Lung (tissue), 12 donors: ENCODE measurements around the gene MCF2L2. TPM values are rescaled to one million over a fixed set of nuclear protein-coding genes. Genes with fewer than 3 reads are reported as not detected.
"Not testable (repeated sequence)": the region's sequence is repeated elsewhere in the genome, so short reads cannot be mapped to it uniquely, and the experiment has no call there.

ENCODE experiments used
- ATAC-seq: fragments of 200-7000 bp; cut with Tn5 transposase; one replicate; pipeline ENCODE4 v1.9.1; 2020; ENCODE audit warnings: moderate number of reproducible peaks; ENCODE audit not compliant: insufficient read depth, low FRiP score
- DNase-seq, 3 donors: peaks; one replicate each; pipeline ENCODE4 v3.0.0-alpha.2; 2013 to 2017
- H3K27ac ChIP-seq, 2 donors: one replicate each; pipeline ENCODE4 v1.5.1; 2013; ENCODE audit warnings: mild to moderate bottlenecking in 2 of 2, moderate library complexity in 2 of 2, control low read depth in 1 of 2, inconsistent platforms in 1 of 2, low read depth in 1 of 2, low read length in 1 of 2
- H3K27me3 ChIP-seq, 3 donors: one replicate each; pipeline ENCODE4 v1.5.1; 2013; ENCODE audit warnings: low read length in 2 of 3; ENCODE audit not compliant: control insufficient read depth in 3 of 3, insufficient read depth in 3 of 3
- H3K36me3 ChIP-seq, 4 donors: one replicate each; pipeline ENCODE4 v1.5.1; 2013; ENCODE audit warnings: low read length in 4 of 4, mild to moderate bottlenecking in 1 of 4, moderate library complexity in 1 of 4; ENCODE audit not compliant: control insufficient read depth in 4 of 4, insufficient read depth in 4 of 4
- H3K4me1 ChIP-seq, 5 donors: one replicate each; pipeline ENCODE4 v1.5.1; 2013; ENCODE audit warnings: low read length in 5 of 5, mild to moderate bottlenecking in 2 of 5, moderate library complexity in 1 of 5; ENCODE audit not compliant: control insufficient read depth in 5 of 5, insufficient read depth in 5 of 5
- H3K4me3 ChIP-seq: one replicate; pipeline ENCODE4 v1.5.1; 2013; ENCODE audit warnings: mild to moderate bottlenecking, control low read depth, moderate library complexity
- H3K9ac ChIP-seq, 2 donors: one replicate each; pipeline ENCODE4 v1.5.1; 2013; ENCODE audit warnings: low read length in 2 of 2, control low read depth in 1 of 2; ENCODE audit not compliant: insufficient read depth in 1 of 2
- H3K9me3 ChIP-seq, 4 donors: one replicate each; pipeline ENCODE4 v1.5.1; 2013; ENCODE audit warnings: low read length in 3 of 4, mild to moderate bottlenecking in 1 of 4, moderate library complexity in 1 of 4; ENCODE audit not compliant: control insufficient read depth in 4 of 4, insufficient read depth in 3 of 4
- CTCF ChIP-seq: IDR thresholded peaks from 2 replicates; pipeline ENCODE4 v1.5.1; 2012; ENCODE audit warnings: mild to moderate bottlenecking; ENCODE audit errors: control extremely low read depth, extremely low read depth
- WGBS, 2 donors: extraction: QIAGEN DNeasy Blood & Tissue Kit; methylation state at CpG; one replicate each; pipeline ENCODE4 v1.1.7; 2013; 5-methylcytosine and 5-hydroxymethylcytosine counted together
- polyA plus RNA-seq, 2 donors: library from polyadenylated mRNA; stranded (reverse); fragments of 200-250 nt; gene quantifications; one replicate each; pipeline ENCODE4 v1.2.1, GENCODE V29; 2013
- total RNA-seq, 2 donors: library from RNA; depleted of rRNA in 1 of 2; stranded (reverse); fragments of >200 nt in 1 of 2; gene quantifications; one replicate each; pipeline ENCODE4 v1.2.1, GENCODE V29; 2014 to 2021
- donor health status: control.
- donor health status: control.
- donor health status: Bipolar disorder and iron deficiency.
- donor health status: healthy.
- donor health status: DM: yes; HTN: yes; CAD: no.

The MCF2L2 gene
- total and polyA plus RNA-seq, 4 donors = 0.26 to 1.7 (median 1.0) TPM

- Histone ChIP-seq H3K36me3 (no peaks in the 10 kb centered on the region), H3K9ac (no peak overlapping the region), H3K9me3 (no peaks in the 10 kb centered on the region), H3K4me1 (no peaks in the 10 kb centered on the region), H3K4me3 (no peak overlapping the region), H3K27me3 (no peaks in the 10 kb centered on the region), H3K27ac (no peak overlapping the region)
- ATAC-seq (no peak), DNase-seq (no peak)
- no peak for TF ChIP-seq CTCF
- 94 to 98% methylated on average over 3 of the region's 3 CpGs for WGBS, 2 donors
Observed at GRCh38 chr3:183230826-183231225, 197.6 kb downstream of the MCF2L2 start.

GRCh38 chr3:183230251-183230650 is 198.2 kb downstream of the MCF2L2 start:
- not testable (repeated sequence) for ATAC-seq, H3K27me3 ChIP-seq, H3K4me3 ChIP-seq, H3K4me1 ChIP-seq, H3K27ac ChIP-seq, H3K36me3 ChIP-seq, H3K9ac ChIP-seq, DNase-seq, H3K9me3 ChIP-seq
- 96 to 97% methylated on average over 8 of the region's 8 CpGs for WGBS, 2 donors

- H3K27me3 ChIP-seq = no peaks in the 10 kb centered on the region
- TF ChIP-seq CTCF = no peak
- no peaks in the 10 kb centered on the region for H3K9me3 ChIP-seq
- 90 to 94% methylated on average over 1 of the region's 1 CpG for WGBS, 2 donors
- no peaks in the 10 kb centered on the region for H3K36me3 ChIP-seq
- no peak overlapping the region for H3K4me3 ChIP-seq
- no peak overlapping the region for H3K27ac ChIP-seq
- H3K9ac ChIP-seq = no peak overlapping the region
- no peaks in the 10 kb centered on the region for H3K4me1 ChIP-seq
- DNase-seq (no peak), ATAC-seq (no peak)
Observed at GRCh38 chr3:183229178-183229577, 199.2 kb downstream of the MCF2L2 start.

DNA sequence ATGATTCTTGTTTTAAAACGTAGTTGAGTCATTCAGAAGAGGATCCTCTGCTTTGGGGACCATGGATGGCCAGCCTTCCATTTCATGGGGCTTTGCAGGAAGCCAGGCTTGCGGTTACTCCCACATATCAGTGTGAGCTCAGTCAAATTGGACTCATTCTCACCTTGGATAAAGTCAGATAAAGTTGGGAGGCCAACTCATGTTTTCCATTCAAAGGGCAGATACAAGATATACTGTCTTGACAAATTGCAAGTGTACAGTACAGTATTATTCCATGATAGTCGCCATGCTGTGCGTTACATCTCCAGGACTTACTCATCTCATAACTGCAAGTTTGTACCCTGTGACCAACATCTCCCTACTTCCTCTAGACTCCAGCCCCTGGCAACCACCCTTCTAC is 200.8 kb downstream of the MCF2L2 start:
- Histone ChIP-seq H3K9me3 (no peaks in the 10 kb centered on the region), H3K27me3 (no peaks in the 10 kb centered on the region), H3K4me3 (no peak overlapping the region), H3K36me3 (no peaks in the 10 kb centered on the region), H3K27ac (no peak overlapping the region), H3K9ac (no peak overlapping the region), H3K4me1 (no peaks in the 10 kb centered on the region)
- 93 to 98% methylated on average over 4 of the region's 4 CpGs for whole genome bisulfite sequencing, 2 donors
- no peak for TF ChIP-seq CTCF
- ATAC-seq (no peak), DNase-seq (no peak)
